DMS53 treated with DMSO at 0.1 percent for 48 hours (cell line): ENCODE results near the gene GORAB.

Source experiments
- DNase-seq: peaks from one replicate; lab custom pipeline; 2025; ENCODE audit not compliant: unreplicated experiment; lab: John Stamatoyannopoulos, UW

GORAB gene

GRCh38 chr1:170537798-170538503 lies 6.0 kb downstream of the GORAB start:
- DNase-seq = no peak

- no peak for DNase-seq
Measured at GRCh38 chr1:170538687-170539086, 6.7 kb downstream of the GORAB start.

DNA sequence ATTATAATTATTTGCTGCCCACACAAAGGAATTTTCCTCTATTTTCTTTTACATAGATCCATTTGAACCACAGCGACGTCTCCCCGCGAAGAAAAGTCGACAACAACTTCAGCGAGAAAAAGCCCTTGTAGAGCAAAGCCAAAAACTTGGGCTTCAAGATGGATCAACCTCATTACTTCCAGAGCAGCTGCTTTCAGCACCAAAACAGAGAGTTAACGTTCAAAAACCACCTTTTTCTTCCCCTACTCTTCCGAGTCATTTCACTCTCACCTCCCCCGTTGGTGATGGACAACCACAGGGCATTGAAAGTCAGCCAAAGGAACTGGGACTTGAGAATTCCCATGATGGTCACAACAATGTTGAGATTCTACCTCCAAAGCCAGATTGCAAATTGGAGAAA lies 7.2 kb downstream of the GORAB start:
- no peak for DNase-seq

DNA sequence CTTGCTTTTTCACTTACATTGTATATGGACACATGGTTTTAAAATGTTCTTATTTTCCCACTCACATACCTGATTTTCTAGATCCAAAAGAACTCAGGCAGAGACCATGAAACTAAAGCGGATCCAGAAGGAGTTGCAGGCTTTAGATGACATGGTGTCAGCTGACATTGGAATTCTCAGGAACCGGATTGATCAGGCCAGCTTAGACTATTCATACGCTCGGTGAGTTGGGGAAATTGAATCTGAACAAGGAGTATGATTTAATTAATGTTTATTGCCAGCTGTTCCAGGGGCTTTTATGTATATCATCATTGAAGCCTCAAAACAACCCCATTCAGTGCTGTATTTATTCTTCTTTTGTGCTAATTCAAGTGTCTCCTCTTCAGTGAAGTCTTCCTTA lies 12.7 kb downstream of the GORAB start:
- no peak for DNase-seq

- DNase-seq = no peak
Measured at GRCh38 chr1:170545476-170545875, 13.5 kb downstream of the GORAB start.

- no peak for DNase-seq
Measured at GRCh38 chr1:170547255-170547654, 15.3 kb downstream of the GORAB start.

GRCh38 chr1:170548497-170548896 lies 16.5 kb downstream of the GORAB start:
- DNase-seq = no peak

DNA sequence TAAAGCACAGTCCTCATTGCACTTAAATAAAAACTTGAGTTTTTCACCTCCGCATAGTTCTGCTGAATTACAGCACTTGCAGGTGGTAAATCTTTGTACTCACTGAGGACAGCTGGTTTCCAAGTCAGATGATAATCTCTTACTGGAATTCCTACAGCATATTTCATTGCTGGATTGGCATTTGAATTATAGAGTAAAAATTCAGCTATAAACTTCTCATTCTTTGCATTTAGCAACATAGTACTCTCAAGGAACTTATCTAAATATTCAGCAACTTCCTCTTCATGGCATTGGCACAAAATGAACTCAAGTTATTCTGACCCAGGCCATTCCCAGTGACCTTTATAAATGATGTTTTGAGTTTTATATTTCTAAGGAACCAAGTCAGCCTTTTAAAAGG lies 23.4 kb downstream of the GORAB start:
- no peak for DNase-seq

DNA sequence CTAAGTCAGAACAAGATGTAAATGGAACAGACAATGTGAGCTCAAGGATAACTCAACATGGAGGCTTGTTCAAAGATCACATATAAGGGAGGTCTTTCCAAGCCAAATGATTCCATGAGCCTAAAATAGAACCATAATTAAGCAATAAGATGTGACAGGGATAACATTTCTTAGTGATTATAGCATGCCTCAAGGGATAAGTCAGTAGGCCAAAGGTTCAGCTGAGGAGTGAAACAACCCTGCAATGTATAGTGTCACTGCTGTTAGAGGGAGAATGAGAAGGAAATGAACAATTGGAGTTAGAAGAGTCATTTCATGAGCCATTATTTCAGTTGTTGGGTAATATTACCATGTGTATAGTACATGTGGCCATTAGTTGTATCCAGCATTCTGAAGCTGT lies 25.0 kb downstream of the GORAB start:
- no peak for DNase-seq

DNA sequence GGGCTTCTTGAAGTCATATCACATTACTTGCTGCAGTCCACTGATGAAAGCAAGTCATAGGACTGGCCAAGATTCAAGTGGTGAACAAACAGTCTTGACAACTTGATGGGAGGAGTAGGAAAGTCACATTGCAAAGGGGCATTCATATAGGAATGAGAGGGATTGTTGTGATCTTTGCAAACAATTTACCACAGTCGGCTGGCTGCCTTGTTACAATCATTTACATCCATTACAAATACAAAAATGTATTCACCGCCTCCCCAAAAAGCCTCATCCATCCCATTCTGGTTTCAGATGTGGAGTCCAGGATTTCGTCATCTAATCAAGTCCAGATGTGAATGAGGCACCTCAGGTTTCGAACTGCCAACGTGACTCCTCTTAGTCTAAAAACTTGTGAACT lies 26.8 kb downstream of the GORAB start:
- DNase-seq = no peak

- no peak for DNase-seq
Measured at GRCh38 chr1:170559166-170559565, 27.2 kb downstream of the GORAB start.

GRCh38 chr1:170560681-170561285 lies 28.8 kb downstream of the GORAB start:
- DNase-seq = no peak

GRCh38 chr1:170562646-170563338 lies 30.8 kb downstream of the GORAB start:
- DNase-seq = peak; percentile 61

DNA sequence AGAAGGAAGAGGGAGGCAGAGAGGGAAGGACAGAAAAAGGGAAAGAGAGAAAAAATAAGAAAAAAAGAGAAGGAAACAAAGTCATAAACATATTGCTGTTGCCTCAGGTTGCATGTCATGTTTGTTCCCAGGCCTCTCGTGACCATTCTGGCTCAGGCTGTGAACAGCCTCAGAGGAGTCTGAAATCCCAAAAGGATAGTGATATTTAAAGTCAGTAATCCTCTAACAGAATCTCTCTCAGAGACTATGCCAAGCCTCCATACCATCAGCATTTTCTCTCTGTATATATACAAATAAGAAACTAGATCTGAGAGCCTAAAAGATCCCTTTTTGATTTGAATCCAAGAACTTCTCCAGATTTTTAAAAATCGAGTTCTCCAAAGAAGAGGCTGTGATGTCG lies 35.2 kb downstream of the GORAB start:
- DNase-seq = no peak

DNA sequence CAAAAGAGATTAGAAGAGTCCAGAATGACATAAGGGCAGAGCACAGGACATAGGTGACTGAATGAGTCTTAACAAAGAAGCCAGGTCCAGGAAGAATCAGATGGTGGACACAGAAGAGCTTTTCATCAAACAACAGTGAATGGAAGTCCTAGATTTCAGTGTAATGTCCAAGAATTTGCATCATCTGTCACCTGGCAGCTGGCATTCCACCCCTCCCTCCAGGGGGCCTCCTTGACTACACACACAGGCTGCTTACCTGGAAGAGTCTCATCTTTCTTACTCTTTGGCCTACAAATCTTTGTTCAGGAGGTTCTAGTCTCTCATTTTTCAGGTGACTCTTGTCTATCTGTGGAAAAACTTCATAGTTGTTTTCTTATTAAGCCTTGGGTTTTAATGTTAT lies 36.2 kb downstream of the GORAB start:
- DNase-seq = peak; percentile 8

- no peak for DNase-seq
Measured at GRCh38 chr1:170576980-170577379, 45.0 kb downstream of the GORAB start.

GRCh38 chr1:170578359-170578758 lies 46.4 kb downstream of the GORAB start:
- DNase-seq = no peak

DNA sequence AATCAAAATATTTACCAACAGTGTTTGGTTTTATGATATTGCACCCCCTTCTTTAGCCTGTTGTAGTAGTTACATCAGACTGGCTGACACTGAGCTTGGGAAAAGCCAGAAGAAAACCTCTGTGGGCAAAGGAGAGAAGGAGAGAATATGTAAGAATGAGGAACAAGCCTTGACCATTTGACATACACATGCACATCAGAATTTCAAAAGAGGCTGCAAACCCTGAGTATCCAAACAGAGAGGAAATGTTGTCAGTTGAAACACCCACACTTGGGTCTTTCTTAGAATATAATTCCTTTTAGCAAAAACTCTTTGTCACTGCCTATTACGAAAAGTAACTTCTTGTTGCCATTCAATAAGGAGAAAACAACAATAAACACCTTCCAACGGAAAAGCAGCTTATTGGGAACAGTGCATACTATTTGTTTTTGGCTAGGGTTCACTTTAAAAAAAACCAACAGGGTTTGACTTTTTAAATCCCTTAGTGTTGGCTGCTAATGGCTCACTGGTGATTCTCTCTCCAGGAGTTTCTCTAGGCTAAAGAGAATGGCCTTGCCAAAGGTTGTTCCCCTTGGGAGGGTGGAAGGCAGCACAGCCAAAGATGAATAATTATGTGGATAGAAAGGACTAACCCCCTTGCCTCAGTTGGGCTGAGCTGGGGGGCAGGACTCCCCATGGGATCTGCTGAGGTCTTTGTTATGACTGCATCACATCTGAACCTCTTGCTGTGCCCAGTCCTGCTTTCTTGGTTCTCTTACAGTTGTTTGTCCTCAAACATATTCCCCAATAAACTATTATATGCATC lies 48.9 kb downstream of the GORAB start:
- no peak for DNase-seq

- no peak for DNase-seq
Measured at GRCh38 chr1:170583186-170583585, 51.2 kb downstream of the GORAB start.

DNA sequence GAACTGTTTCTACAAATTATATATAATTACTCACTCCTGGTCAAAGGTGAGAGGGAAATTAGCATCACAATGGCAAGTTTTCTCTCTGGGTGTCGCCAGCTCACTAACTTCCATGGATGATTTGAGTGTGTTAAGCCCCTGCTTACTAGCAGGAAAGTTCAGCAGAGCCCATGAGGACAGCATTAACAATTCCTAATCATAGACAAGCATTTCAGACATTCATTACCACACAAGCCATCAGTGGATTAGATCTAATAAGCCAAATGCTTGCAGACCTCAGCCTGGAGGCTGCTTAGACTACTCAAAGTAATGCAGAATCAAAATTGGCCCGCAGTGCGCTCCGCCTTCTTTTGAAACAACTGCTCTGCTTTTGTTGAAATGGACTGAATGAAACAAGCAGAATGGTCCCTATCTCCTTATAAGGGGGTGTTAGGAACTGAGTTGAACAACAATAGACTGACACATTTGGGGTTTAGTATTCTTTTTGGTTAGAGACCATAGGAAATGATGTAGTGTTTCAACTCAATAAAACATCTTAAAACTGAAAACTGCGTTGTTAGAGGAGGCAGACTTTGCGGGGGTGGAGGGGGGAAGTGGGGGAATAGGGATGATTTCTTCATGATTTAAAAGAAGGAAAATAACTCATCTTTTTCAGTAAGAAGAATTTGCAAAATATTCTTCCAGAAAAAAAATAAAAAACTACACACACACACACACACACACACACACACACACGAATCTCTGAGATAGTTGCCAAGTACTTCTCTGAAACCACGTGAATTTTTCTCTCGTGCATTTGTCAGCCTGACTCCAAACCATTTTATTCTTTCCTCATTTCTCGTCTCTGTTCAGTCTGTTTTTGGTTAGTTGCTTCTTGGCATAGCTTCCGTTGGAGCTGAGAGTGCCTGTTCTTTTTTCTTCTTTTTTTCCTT lies 54.6 kb downstream of the GORAB start:
- DNase-seq = no peak

GRCh38 chr1:170587253-170587593 lies 55.3 kb downstream of the GORAB start:
- no peak for DNase-seq
